Esophagus squamous epithelium (tissue), 5 donors: ENCODE results near the gene HIPK4. TPM values are rescaled to one million over a fixed set of nuclear protein-coding genes. Genes with fewer than 3 reads are reported as not detected.

Experiments
- DNase-seq: peaks from one replicate; lab custom pipeline; 2025; lab: John Stamatoyannopoulos, UW
- H3K27ac ChIP-seq, 4 donors: fragments of 200-600 bp; sonication (generic); one replicate each; pipeline ENCODE4 v1.5.1; 2016 to 2019; ENCODE audit warnings: mild to moderate bottlenecking in 1 of 4
- H3K27me3 ChIP-seq, 4 donors: fragments of 200-600 bp; sonication (generic); 1 replicate in 3 of 4; 2 replicates in 1 of 4; pipeline versions ENCODE4 v1.5.1 to v1.6.0; 2017 to 2021; ENCODE audit warnings: antibody characterized with exemption in 1 of 4
- H3K36me3 ChIP-seq, 3 donors: fragments of 200-600 bp; sonication (generic); one replicate each; pipeline ENCODE4 v1.5.1; 2016 to 2019
- H3K4me1 ChIP-seq, 3 donors: fragments of 200-600 bp; sonication (generic); one replicate each; pipeline ENCODE4 v1.5.1; 2017 to 2019
- H3K4me3 ChIP-seq, 4 donors: fragments of 200-600 bp; sonication (generic); 1 replicate in 3 of 4; 2 replicates in 1 of 4; pipeline ENCODE4 v1.5.1; 2016 to 2019; ENCODE audit warnings: mild to moderate bottlenecking in 2 of 4, moderate library complexity in 1 of 4
- H3K9me3 ChIP-seq, 3 donors: fragments of 200-600 bp; sonication (generic); one replicate each; pipeline ENCODE4 v1.5.1; 2016 to 2019
- CTCF ChIP-seq, 6 experiments: fragments of 450-650 bp in 4 of 6; fragments of 200-600 bp in 2 of 6; sonication (generic) in 2 of 6; IDR thresholded peaks; one replicate each; pipeline ENCODE4 v1.5.1; 2016 to 2019; ENCODE audit warnings: antibody characterized with exemption in 6 of 6, mild to moderate bottlenecking in 4 of 6, moderate library complexity in 4 of 6
- POLR2A ChIP-seq, 4 donors: fragments of 450-650 bp; IDR thresholded peaks; one replicate each; pipeline ENCODE4 v1.6.1; 2017; ENCODE audit warnings: antibody characterized with exemption in 4 of 4, mild to moderate bottlenecking in 4 of 4, moderate library complexity in 3 of 4
- WGBS, 2 donors: methylation state at CpG; one replicate each; pipeline ENCODE4 v1.1.5; 2018; 5-methylcytosine and 5-hydroxymethylcytosine counted together
- intact Hi-C: fragments of 100-400 bp; cut with DNase I; formaldehyde crosslinking; loops from one replicate; pipeline ENCODE4 v1.15.0; 2022
- total RNA-seq, 4 donors: library from RNA; depleted of rRNA; stranded (reverse); fragments of >200 nt; gene quantifications; one replicate each; pipeline ENCODE4 v1.1.0, GENCODE V29; 2016
- donor health status: DM: yes; HTN: yes; CAD: no.

Gene HIPK4
- total RNA-seq, 4 donors from 2014 or later, result 0.19 TPM; not detected in 3

- peaks cover 3 to 20% (median 4%) of the 10 kb centered on the region in 3 donors for H3K4me1 ChIP-seq
- peaks cover 0 to 35% (median 0%) of the 10 kb centered on the region in 3 donors for H3K36me3 ChIP-seq
- DNase-seq, result no peak
- TF ChIP-seq POLR2A (IDR thresholded peaks at IDR 0.05) (no peak), CTCF (IDR thresholded peaks at IDR 0.05) (no peak)
- 87 to 90% methylated on average over 6 of the region's 6 CpGs for WGBS, 2 donors
- intact Hi-C loops, result no loop called here
- no peak overlapping the region for H3K27ac ChIP-seq
- no peak overlapping the region for H3K4me3 ChIP-seq
- no peaks in the 10 kb centered on the region for H3K27me3 ChIP-seq
- no peaks in the 10 kb centered on the region for H3K9me3 ChIP-seq
Measured at GRCh38 chr19:40356681-40357595, 33.0 kb downstream of the HIPK4 start.

GRCh38 chr19:40355975-40356680, 33.9 kb downstream of the HIPK4 start:
- no peak overlapping the region for H3K27ac ChIP-seq
- peaks cover 3 to 17% (median 4%) of the 10 kb centered on the region in 3 donors for H3K4me1 ChIP-seq
- no peaks in the 10 kb centered on the region for H3K9me3 ChIP-seq
- no peak overlapping the region for H3K4me3 ChIP-seq
- no peak for DNase-seq
- 84 to 85% methylated on average over 9 of the region's 9 CpGs for WGBS, 2 donors
- peaks cover 0 to 35% (median 0%) of the 10 kb centered on the region in 3 donors for H3K36me3 ChIP-seq
- intact Hi-C loops, result no loop called here
- no peaks in the 10 kb centered on the region for H3K27me3 ChIP-seq
- no peak for TF ChIP-seq CTCF (IDR thresholded peaks at IDR 0.05)
- no peak for TF ChIP-seq POLR2A (IDR thresholded peaks at IDR 0.05)

GRCh38 chr19:40348961-40349507, 40.9 kb downstream of the HIPK4 start:
- Histone ChIP-seq H3K4me3 (peak overlapping the region; percentile 55 to 92 (median 85)), H3K36me3 (peaks cover 0 to 5% (median 0%) of the 10 kb centered on the region in 3 donors), H3K9me3 (no peaks in the 10 kb centered on the region), H3K27me3 (no peaks in the 10 kb centered on the region), H3K27ac (peak overlapping the region; percentile 81 to 91 (median 91)), H3K4me1 (peaks cover 9 to 41% (median 14%) of the 10 kb centered on the region in 3 donors)
- intact Hi-C loops, result no loop called here
- WGBS, 2 donors, result 11 to 17% methylated on average over 17 of the region's 17 CpGs
- DNase-seq, result no peak
- TF ChIP-seq POLR2A (IDR thresholded peaks at IDR 0.05) (no peak), CTCF (IDR thresholded peaks at IDR 0.05) (no peak)

- DNase-seq, result peak; percentile 97
- 0% methylated on average over 11 to 31 of the region's 77 CpGs for WGBS, 2 donors
- H3K9me3 ChIP-seq, result no peaks in the 10 kb centered on the region
- H3K4me1 ChIP-seq, result peaks cover 10 to 41% (median 14%) of the 10 kb centered on the region in 3 donors
- peak within 1 kb of the TSS; percentile 81 to 91 (median 91) for H3K27ac ChIP-seq
- TF ChIP-seq CTCF (IDR thresholded peaks at IDR 0.05) (peak in 5 of 6 experiments; percentile 9 to 53 (median 24)), POLR2A (IDR thresholded peaks at IDR 0.05) (peak in 3 of 4 donors; percentile 72 to 89 (median 86))
- no peaks in the 10 kb centered on the region for H3K27me3 ChIP-seq
- peak within 1 kb of the TSS; percentile 55 to 92 (median 85) for H3K4me3 ChIP-seq
- no peaks in the 10 kb centered on the region for H3K36me3 ChIP-seq
- intact Hi-C loops, result no loop called here
Measured at GRCh38 chr19:40348125-40348913, 41.7 kb downstream of the HIPK4 start, which contains the start of the genes C19orf47 and PLD3. C19orf47 (minus strand) TSS chr19:40348397; CDS start chr19:40341857, 6,540 bp downstream. PLD3 (plus strand) TSS chr19:40348695; CDS start chr19:40366484, 17,789 bp downstream.
